K562 (cell line): Measurements from ENCODE around the gene WNK1. TPM values are rescaled to one million over a fixed set of nuclear protein-coding genes. Genes with fewer than 3 reads are reported as not detected.

Source experiments
- ATAC-seq: fragments of 200-7000 bp; cut with Tn5 transposase; 3 replicates; pipeline ENCODE4 v1.9.1; 2020; ENCODE audit warnings: moderate library complexity
- BruUV-seq: library from RNA; stranded (reverse); fragments of 400-500 nt; replicated peaks from 2 replicates; lab custom pipeline; 2021; lab: Mats Ljungman, UMichigan
- CTCF ChIA-PET: fragments of 300-600 bp; formaldehyde crosslinking; extraction: SDS; loops from one replicate; lab custom pipeline; 2021; ENCODE audit warnings: low intra/inter-chr PET ratio; lab: Yijun Ruan, JAX
- POLR2A ChIA-PET: fragments of 300-600, 350-650 bp; sonication (Branson Sonifier 250); formaldehyde crosslinking; extraction: SDS; loops from one replicate; lab custom pipeline; 2021; ENCODE audit warnings: antibody characterized with exemption, inconsistent platforms; lab: Yijun Ruan, JAX
- DNase-seq, 4 experiments: peaks; one replicate each; pipeline versions ENCODE4 v3.0.0 to v3.0.0-alpha.2; 2011 to 2018; ENCODE audit warnings: low spot score in 3 of 4, mixed read lengths in 3 of 4; ENCODE audit errors: extremely low read depth in 1 of 4
- FAIRE-seq: peaks from 2 replicates; lab custom pipeline; 2011; peaks lifted over from hg19 to GRCh38; lab: Jason Lieb, UNC
- H2AFZ ChIP-seq: 2 replicates; pipeline ENCODE4 v1.6.0; 2011; ENCODE audit warnings: low read depth, low read length, control low read depth, inconsistent platforms
- H3K27ac ChIP-seq: fragments of 200-600 bp; 3 replicates; pipeline ENCODE4 v1.8.0; 2011; ENCODE audit warnings: low read depth, mild to moderate bottlenecking, control low read depth, inconsistent platforms, low read length, moderate library complexity, mixed read lengths; ENCODE audit errors: extremely low read depth
- H3K27me3 ChIP-seq, 2 experiments: fragments of 300-600 bp in 1 of 2; 2 replicates in 1 of 2; 3 replicates in 1 of 2; pipeline versions ENCODE4 v1.6.0 to v1.8.0; 2011; ENCODE audit warnings: inconsistent platforms in 2 of 2, low read length in 2 of 2, mild to moderate bottlenecking in 1 of 2, mixed read lengths in 1 of 2, moderate library complexity in 1 of 2; ENCODE audit not compliant: control insufficient read depth in 2 of 2, insufficient read depth in 2 of 2
- H3K36me3 ChIP-seq: fragments of 300-600 bp; 3 replicates; pipeline ENCODE4 v1.8.0; 2011; ENCODE audit warnings: mild to moderate bottlenecking, low read length, inconsistent platforms; ENCODE audit not compliant: control insufficient read depth, insufficient read depth
- H3K4me1 ChIP-seq, 2 experiments: fragments of 200-600 bp in 1 of 2; replicated peaks in 1 of 2; 2 replicates in 1 of 2; 3 replicates in 1 of 2; pipeline versions ENCODE4 v1.5.1 to v1.8.0; 2011; ENCODE audit warnings: inconsistent platforms in 2 of 2, low read length in 2 of 2, mild to moderate bottlenecking in 1 of 2, mixed read lengths in 1 of 2, moderate library complexity in 1 of 2; ENCODE audit not compliant: control insufficient read depth in 2 of 2, insufficient read depth in 2 of 2
- H3K4me2 ChIP-seq: 2 replicates; pipeline ENCODE4 v1.6.1; 2011; ENCODE audit warnings: low read length, control low read depth, inconsistent platforms, mixed read lengths; ENCODE audit not compliant: insufficient read depth
- H3K4me3 ChIP-seq: fragments of 200-600 bp; sonication (generic), shearing (Covaris generic); 2 replicates; pipeline ENCODE4 v1.5.1; 2016; ENCODE audit warnings: control low read depth, inconsistent platforms
- H3K79me2 ChIP-seq: fragments of 200-600 bp; 3 replicates; pipeline ENCODE4 v1.8.0; 2011; ENCODE audit warnings: low read length, inconsistent platforms; ENCODE audit not compliant: control insufficient read depth, insufficient read depth
- H3K9ac ChIP-seq, 2 experiments: 2 replicates each; pipeline versions ENCODE4 v1.6.0 to v1.6.1; 2011; ENCODE audit warnings: low read depth in 2 of 2, low read length in 2 of 2, control low read depth in 1 of 2, inconsistent platforms in 1 of 2, mild to moderate bottlenecking in 1 of 2, mixed read lengths in 1 of 2; ENCODE audit not compliant: insufficient read depth in 1 of 2
- H3K9me1 ChIP-seq: one replicate; pipeline ENCODE4 v1.6.0; 2011; ENCODE audit warnings: inconsistent platforms, mild to moderate bottlenecking, low read length, moderate library complexity; ENCODE audit not compliant: control insufficient read depth, insufficient read depth
- H3K9me3 ChIP-seq: replicated peaks from 2 replicates; pipeline ENCODE4 v1.5.1; 2011; ENCODE audit warnings: low read depth, low read length, inconsistent platforms; ENCODE audit not compliant: control insufficient read depth, insufficient read depth
- H4K20me1 ChIP-seq: replicated peaks from 2 replicates; pipeline ENCODE4 v1.6.1; 2011; ENCODE audit warnings: low read length, inconsistent platforms, mixed read lengths; ENCODE audit not compliant: control insufficient read depth, insufficient read depth
- BRF1 ChIP-seq: IDR thresholded peaks from 3 replicates; pipeline ENCODE4 v1.6.1; 2011; ENCODE audit warnings: borderline replicate concordance, mild to moderate bottlenecking; ENCODE audit not compliant: insufficient read length; ENCODE audit errors: extremely low read depth
- HLTF ChIP-seq: fragments of 450-650 bp; IDR thresholded peaks from 2 replicates; pipeline ENCODE4 v1.6.1; 2016
- KAT2B ChIP-seq: IDR thresholded peaks from one replicate; pipeline ENCODE4 v1.6.1; 2012; ENCODE audit warnings: low read depth, mild to moderate bottlenecking, control low read depth, inconsistent platforms, low read length, moderate library complexity
- NELFE ChIP-seq: IDR thresholded peaks from 2 replicates; pipeline ENCODE4 v1.6.1; 2011; ENCODE audit warnings: mild to moderate bottlenecking; ENCODE audit not compliant: insufficient read depth, insufficient read length
- ZNF583 ChIP-seq: fragments of 250-450 bp; sonication (Bioruptor Pico); IDR thresholded peaks from 2 replicates; pipeline ENCODE4 v1.4.0; 2020
- ZNF644 ChIP-seq: fragments of 200-800 bp; sonication (Bioruptor generic); IDR thresholded peaks from 2 replicates; pipeline ENCODE4 v1.6.1; 2016; ENCODE audit warnings: low read depth, missing genetic modification characterization, missing compliant biosample characterization
- WGBS: fragments of 100-300 bp; shearing (Covaris generic); methylation state at CpG from one replicate; pipeline ENCODE4 v1.1.6; 2016; ENCODE audit warnings: low coverage, mixed read lengths; ENCODE audit not compliant: insufficient coverage; ENCODE audit errors: missing lambda C conversion rate; 5-methylcytosine and 5-hydroxymethylcytosine counted together
- in situ Hi-C: fragments of 300-500 bp; cut with MboI; formaldehyde crosslinking; loops from 4 replicates; pipeline ENCODE4 v1.15.0; 2018; ENCODE audit warnings: inconsistent platforms, mixed read lengths
- intact Hi-C: fragments of 100-400 bp; cut with micrococcal nuclease; formaldehyde crosslinking; loops from 2 replicates; pipeline ENCODE4 v1.14.2; 2022
- polyA plus RNA-seq, 8 experiments: library from polyadenylated mRNA; depleted of rRNA in 4 of 8; stranded (reverse) in 5 of 8; unstranded in 3 of 8; fragments of >200 nt; fragmentation: Nextera tagmentation in 2 of 8; fragmentation: Illumina TruSeq in 1 of 8; extraction: Ambion mirVana in 2 of 8; extraction: Trizol in 1 of 8; gene quantifications; 2 replicates each; pipeline versions ENCODE4 v1.2.1 to v1.2.3, GENCODE V29; 2011 to 2014; ENCODE audit warnings: inconsistent platforms in 1 of 8, missing spikeins in 1 of 8
- total RNA-seq, 7 experiments: library from RNA; depleted of rRNA in 6 of 7; stranded (reverse); fragments of >200 nt in 6 of 7; fragmentation: Illumina TruSeq in 2 of 7; extraction: Trizol in 2 of 7; gene quantifications; 2 replicates each; pipeline versions ENCODE4 v1.2.1 to v1.2.3, GENCODE V29; 2011 to 2021; ENCODE audit warnings: low replicate concordance in 1 of 7

Gene WNK1
- total and polyA plus RNA-seq, 9 of the 15 experiments (the other 6 are each of a cell fraction or from before 2014, with no cell fraction given): 4.3 to 73.9 (median 31.0) TPM

- BruUV-seq: no TSS peak
- Histone ChIP-seq H3K9ac (no peak overlapping the region), H3K27ac (no peak overlapping the region), H3K36me3 (peaks cover 29% of the 10 kb centered on the region), H3K27me3 (no peaks in the 10 kb centered on the region), H4K20me1 (no peaks in the 10 kb centered on the region), H3K9me3 (no peaks in the 10 kb centered on the region), H3K9me1 (no peaks in the 10 kb centered on the region), H3K4me1 (no peaks in the 10 kb centered on the region), H3K79me2 (peaks cover 3% of the 10 kb centered on the region; the same call in 2 of the 3 replicates), H3K4me2 (no peak overlapping the region), H3K4me3 (no peak overlapping the region), H2AFZ (no peak overlapping the region)
- TF ChIP-seq ZNF644 (tag): no peak
- no peak for TF ChIP-seq NELFE
- TF ChIP-seq KAT2B: no peak
- no peak for TF ChIP-seq HLTF
- no peak for TF ChIP-seq BRF1
- TF ChIP-seq ZNF583 (CRISPR knock-in tag): no peak
- in situ Hi-C loops (no loop called here), intact Hi-C loops (no loop called here)
- DNase-seq (no peak), FAIRE-seq (no peak), ATAC-seq (no peak)
- 97% methylated on average over 3 of the region's 3 CpGs for WGBS
- ChIA-PET CTCF (no interaction called here), POLR2A (interaction anchor here (0.6 kb wide), 2 partner anchors 113 to 731 kb away, joined by 3 read pairs; no protein-coding TSS in a partner anchor)
Measured at GRCh38 chr12:835754-836518, 83.6 kb downstream of the WNK1 start.
